A549 (cell line): ENCODE results near the gene NRAS.

Experiments
- CEBPB ChIP-seq, 2 experiments: fragments of >200 bp in 1 of 2; sonication (Bioruptor Twin) in 1 of 2; formaldehyde crosslinking in 1 of 2; IDR thresholded peaks; 2 replicates each; pipeline ENCODE4 v1.6.1; 2012 to 2016
- HDAC2 ChIP-seq: fragments of 200-600 bp; sonication (generic); IDR thresholded peaks from 2 replicates; pipeline ENCODE4 v1.6.1; 2016
- HEYL ChIP-seq: fragments of 250-450 bp; sonication (Bioruptor Pico); IDR thresholded peaks from 2 replicates; pipeline ENCODE4 v1.8.0; 2021; ENCODE audit warnings: mild to moderate bottlenecking, moderate library complexity
- POLR2A ChIP-seq: IDR thresholded peaks from 2 replicates; pipeline ENCODE4 v1.6.1; 2012; ENCODE audit warnings: mild to moderate bottlenecking, low read length
- RAD21 ChIP-seq, 2 experiments: fragments of >200 bp in 1 of 2; sonication (Bioruptor Twin) in 1 of 2; formaldehyde crosslinking in 1 of 2; IDR thresholded peaks in 1 of 2; conservative IDR thresholded peaks in 1 of 2; 2 replicates in 1 of 2; 3 replicates in 1 of 2; pipeline ENCODE4 v1.6.1; 2012 to 2018; ENCODE audit warnings: inconsistent platforms in 1 of 2
- ZC3H11A ChIP-seq: fragments of 450-650 bp; IDR thresholded peaks from 2 replicates; pipeline ENCODE4 v1.6.1; 2014; ENCODE audit warnings: antibody characterized with exemption, mild to moderate bottlenecking
- TF ChIP-seq, protein P1 (sequence below): fragments of >200 bp; sonication (Bioruptor Twin); formaldehyde crosslinking; IDR thresholded peaks from 3 replicates; pipeline ENCODE4 v1.5.1; 2016
- TF ChIP-seq, protein P2 (sequence below): fragments of >200 bp; sonication (Bioruptor Twin); formaldehyde crosslinking; IDR thresholded peaks from 3 replicates; pipeline ENCODE4 v1.6.1; 2016
- TF ChIP-seq, protein P3 (sequence below): fragments of 200-600 bp; sonication (generic); IDR thresholded peaks from 2 replicates; pipeline ENCODE4 v1.6.1; 2016; ENCODE audit warnings: antibody characterized with exemption, mild to moderate bottlenecking, moderate library complexity
- TF ChIP-seq, protein P4 (sequence below): fragments of 250-450 bp; sonication (Bioruptor Pico); IDR thresholded peaks from 2 replicates; pipeline ENCODE4 v1.5.0; 2021; ENCODE audit warnings: mild to moderate bottlenecking, moderate library complexity, borderline replicate concordance
- TF ChIP-seq, protein P5 (sequence below): IDR thresholded peaks from 2 replicates; pipeline ENCODE4 v1.6.1; 2012
- TF ChIP-seq, protein P6 (sequence below): fragments of 150-350 bp; IDR thresholded peaks from 2 replicates; pipeline ENCODE4 v1.6.1; 2014; ENCODE audit warnings: low read depth, mild to moderate bottlenecking, low read length

DNA sequence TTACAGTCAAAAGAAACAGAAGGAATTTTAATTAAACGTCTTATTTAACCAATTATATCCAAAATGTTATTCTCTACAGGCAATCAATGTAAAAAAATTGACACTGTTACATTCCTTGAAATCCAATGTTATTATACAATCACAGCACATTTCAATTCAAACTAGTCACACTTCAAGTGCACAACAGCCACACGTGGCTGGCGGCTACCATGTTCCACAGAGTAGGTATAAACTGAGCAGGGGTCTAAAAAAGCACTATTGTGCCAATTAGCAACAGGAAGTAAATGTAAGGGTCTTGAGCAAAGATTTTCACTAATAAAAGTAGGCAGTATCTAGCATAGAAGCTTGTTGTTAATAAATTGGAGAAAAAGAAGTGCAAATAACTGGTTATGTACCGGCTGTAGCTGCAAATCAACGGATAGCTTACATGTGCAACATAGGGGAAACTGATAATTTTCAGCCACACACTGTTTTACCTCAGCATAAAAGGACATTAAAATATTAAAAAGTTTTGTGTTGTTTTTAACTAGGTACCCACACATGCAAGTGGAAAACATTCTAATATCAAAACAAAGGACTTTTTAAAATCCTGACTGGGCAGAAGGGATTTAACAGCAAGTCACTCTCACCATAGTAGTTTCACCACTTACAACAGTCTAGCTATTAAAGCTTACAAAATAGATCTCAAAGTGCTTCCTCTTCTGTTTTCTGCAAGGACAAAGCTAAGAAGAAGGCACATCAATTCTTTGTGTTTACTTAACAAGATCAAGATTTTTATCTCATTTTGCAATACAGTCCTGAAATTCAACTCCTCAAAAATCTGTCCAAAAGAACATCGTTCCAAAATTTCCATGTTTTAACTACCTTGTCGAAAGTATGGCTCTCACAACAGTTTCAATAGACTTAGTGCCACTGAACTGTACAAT, 38.7 kb upstream of the NRAS start:
- TF ChIP-seq, protein P1, sequence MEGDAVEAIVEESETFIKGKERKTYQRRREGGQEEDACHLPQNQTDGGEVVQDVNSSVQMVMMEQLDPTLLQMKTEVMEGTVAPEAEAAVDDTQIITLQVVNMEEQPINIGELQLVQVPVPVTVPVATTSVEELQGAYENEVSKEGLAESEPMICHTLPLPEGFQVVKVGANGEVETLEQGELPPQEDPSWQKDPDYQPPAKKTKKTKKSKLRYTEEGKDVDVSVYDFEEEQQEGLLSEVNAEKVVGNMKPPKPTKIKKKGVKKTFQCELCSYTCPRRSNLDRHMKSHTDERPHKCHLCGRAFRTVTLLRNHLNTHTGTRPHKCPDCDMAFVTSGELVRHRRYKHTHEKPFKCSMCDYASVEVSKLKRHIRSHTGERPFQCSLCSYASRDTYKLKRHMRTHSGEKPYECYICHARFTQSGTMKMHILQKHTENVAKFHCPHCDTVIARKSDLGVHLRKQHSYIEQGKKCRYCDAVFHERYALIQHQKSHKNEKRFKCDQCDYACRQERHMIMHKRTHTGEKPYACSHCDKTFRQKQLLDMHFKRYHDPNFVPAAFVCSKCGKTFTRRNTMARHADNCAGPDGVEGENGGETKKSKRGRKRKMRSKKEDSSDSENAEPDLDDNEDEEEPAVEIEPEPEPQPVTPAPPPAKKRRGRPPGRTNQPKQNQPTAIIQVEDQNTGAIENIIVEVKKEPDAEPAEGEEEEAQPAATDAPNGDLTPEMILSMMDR, result no peak
- TF ChIP-seq POLR2A, result no peak
- TF ChIP-seq, protein P2, sequence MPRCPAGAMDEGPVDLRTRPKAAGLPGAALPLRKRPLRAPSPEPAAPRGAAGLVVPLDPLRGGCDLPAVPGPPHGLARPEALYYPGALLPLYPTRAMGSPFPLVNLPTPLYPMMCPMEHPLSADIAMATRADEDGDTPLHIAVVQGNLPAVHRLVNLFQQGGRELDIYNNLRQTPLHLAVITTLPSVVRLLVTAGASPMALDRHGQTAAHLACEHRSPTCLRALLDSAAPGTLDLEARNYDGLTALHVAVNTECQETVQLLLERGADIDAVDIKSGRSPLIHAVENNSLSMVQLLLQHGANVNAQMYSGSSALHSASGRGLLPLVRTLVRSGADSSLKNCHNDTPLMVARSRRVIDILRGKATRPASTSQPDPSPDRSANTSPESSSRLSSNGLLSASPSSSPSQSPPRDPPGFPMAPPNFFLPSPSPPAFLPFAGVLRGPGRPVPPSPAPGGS, result no peak
- TF ChIP-seq, protein P3, sequence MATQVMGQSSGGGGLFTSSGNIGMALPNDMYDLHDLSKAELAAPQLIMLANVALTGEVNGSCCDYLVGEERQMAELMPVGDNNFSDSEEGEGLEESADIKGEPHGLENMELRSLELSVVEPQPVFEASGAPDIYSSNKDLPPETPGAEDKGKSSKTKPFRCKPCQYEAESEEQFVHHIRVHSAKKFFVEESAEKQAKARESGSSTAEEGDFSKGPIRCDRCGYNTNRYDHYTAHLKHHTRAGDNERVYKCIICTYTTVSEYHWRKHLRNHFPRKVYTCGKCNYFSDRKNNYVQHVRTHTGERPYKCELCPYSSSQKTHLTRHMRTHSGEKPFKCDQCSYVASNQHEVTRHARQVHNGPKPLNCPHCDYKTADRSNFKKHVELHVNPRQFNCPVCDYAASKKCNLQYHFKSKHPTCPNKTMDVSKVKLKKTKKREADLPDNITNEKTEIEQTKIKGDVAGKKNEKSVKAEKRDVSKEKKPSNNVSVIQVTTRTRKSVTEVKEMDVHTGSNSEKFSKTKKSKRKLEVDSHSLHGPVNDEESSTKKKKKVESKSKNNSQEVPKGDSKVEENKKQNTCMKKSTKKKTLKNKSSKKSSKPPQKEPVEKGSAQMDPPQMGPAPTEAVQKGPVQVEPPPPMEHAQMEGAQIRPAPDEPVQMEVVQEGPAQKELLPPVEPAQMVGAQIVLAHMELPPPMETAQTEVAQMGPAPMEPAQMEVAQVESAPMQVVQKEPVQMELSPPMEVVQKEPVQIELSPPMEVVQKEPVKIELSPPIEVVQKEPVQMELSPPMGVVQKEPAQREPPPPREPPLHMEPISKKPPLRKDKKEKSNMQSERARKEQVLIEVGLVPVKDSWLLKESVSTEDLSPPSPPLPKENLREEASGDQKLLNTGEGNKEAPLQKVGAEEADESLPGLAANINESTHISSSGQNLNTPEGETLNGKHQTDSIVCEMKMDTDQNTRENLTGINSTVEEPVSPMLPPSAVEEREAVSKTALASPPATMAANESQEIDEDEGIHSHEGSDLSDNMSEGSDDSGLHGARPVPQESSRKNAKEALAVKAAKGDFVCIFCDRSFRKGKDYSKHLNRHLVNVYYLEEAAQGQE, result no peak
- TF ChIP-seq HDAC2, result no peak
- TF ChIP-seq RAD21 (conservative IDR thresholded peaks at IDR 0.05 in 1 of 2, IDR thresholded peaks at IDR 0.05 in 1 of 2), result no peak
- TF ChIP-seq, protein P4, sequence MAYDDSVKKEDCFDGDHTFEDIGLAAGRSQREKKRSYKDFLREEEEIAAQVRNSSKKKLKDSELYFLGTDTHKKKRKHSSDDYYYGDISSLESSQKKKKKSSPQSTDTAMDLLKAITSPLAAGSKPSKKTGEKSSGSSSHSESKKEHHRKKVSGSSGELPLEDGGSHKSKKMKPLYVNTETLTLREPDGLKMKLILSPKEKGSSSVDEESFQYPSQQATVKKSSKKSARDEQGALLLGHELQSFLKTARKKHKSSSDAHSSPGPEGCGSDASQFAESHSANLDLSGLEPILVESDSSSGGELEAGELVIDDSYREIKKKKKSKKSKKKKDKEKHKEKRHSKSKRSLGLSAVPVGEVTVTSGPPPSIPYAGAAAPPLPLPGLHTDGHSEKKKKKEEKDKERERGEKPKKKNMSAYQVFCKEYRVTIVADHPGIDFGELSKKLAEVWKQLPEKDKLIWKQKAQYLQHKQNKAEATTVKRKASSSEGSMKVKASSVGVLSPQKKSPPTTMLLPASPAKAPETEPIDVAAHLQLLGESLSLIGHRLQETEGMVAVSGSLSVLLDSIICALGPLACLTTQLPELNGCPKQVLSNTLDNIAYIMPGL (CRISPR knock-in tag), result no peak
- TF ChIP-seq ZC3H11A, result no peak
- TF ChIP-seq CEBPB (IDR thresholded peaks at IDR 0.05), result no peak
- TF ChIP-seq, protein P5, sequence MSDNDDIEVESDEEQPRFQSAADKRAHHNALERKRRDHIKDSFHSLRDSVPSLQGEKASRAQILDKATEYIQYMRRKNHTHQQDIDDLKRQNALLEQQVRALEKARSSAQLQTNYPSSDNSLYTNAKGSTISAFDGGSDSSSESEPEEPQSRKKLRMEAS, result no peak
- TF ChIP-seq, protein P6, sequence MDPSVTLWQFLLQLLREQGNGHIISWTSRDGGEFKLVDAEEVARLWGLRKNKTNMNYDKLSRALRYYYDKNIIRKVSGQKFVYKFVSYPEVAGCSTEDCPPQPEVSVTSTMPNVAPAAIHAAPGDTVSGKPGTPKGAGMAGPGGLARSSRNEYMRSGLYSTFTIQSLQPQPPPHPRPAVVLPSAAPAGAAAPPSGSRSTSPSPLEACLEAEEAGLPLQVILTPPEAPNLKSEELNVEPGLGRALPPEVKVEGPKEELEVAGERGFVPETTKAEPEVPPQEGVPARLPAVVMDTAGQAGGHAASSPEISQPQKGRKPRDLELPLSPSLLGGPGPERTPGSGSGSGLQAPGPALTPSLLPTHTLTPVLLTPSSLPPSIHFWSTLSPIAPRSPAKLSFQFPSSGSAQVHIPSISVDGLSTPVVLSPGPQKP, result no peak
- TF ChIP-seq HEYL (CRISPR knock-in tag), result no peak
